HepG2 (cell line): ENCODE data around the gene ITIH3. TPM values are rescaled to one million over a fixed set of nuclear protein-coding genes. Genes with fewer than 3 reads are reported as not detected.

Experiments used
- ATAC-seq: fragments of 200-7000 bp; cut with Tn5 transposase; 3 replicates; pipeline ENCODE4 v1.9.1; 2020; ENCODE audit warnings: mild to moderate bottlenecking, moderate library complexity
- BruUV-seq: library from RNA; stranded (reverse); fragments of 400-500 nt; replicated peaks from 2 replicates; lab custom pipeline; 2021; lab: Mats Ljungman, UMichigan
- CTCF ChIA-PET: fragments of 300-600 bp; formaldehyde crosslinking; extraction: SDS; loops from one replicate; lab custom pipeline; 2021; ENCODE audit warnings: low total read pairs, inconsistent platforms, low intra/inter-chr PET ratio; lab: Yijun Ruan, JAX
- POLR2A ChIA-PET: fragments of 350-600 bp; sonication (Branson Sonifier 250); formaldehyde crosslinking; loops from one replicate; lab custom pipeline; 2020; ENCODE audit warnings: antibody characterized with exemption, inconsistent platforms; lab: Yijun Ruan, JAX
- DNase-seq: peaks from one replicate; pipeline ENCODE4 v3.0.0-alpha.2; 2015; ENCODE audit warnings: low spot score
- FAIRE-seq: peaks from 3 replicates; lab custom pipeline; 2011; peaks lifted over from hg19 to GRCh38; lab: Jason Lieb, UNC
- H2AFZ ChIP-seq: one replicate; pipeline ENCODE4 v1.6.1; 2011; ENCODE audit warnings: low read length, inconsistent platforms
- H3K27ac ChIP-seq: fragments of 300-600 bp; 3 replicates; pipeline ENCODE4 v1.8.0; 2011; ENCODE audit warnings: mixed run types, mild to moderate bottlenecking, mixed read lengths, low read length, inconsistent platforms; ENCODE audit not compliant: insufficient read depth; ENCODE audit errors: extremely low read length
- H3K27me3 ChIP-seq, 2 experiments: fragments of 200-600 bp in 1 of 2; 2 replicates in 1 of 2; 3 replicates in 1 of 2; pipeline versions ENCODE4 v1.6.0 to v1.8.0; 2011; ENCODE audit warnings: low read length in 2 of 2, mild to moderate bottlenecking in 2 of 2, moderate library complexity in 2 of 2, inconsistent platforms in 1 of 2; ENCODE audit not compliant: insufficient read depth in 2 of 2, control insufficient read depth in 1 of 2
- H3K36me3 ChIP-seq, 2 experiments: fragments of 200-600 bp in 1 of 2; replicated peaks in 1 of 2; 2 replicates in 1 of 2; 3 replicates in 1 of 2; pipeline versions ENCODE4 v1.5.1 to v1.8.0; 2011; ENCODE audit warnings: low read length in 2 of 2, inconsistent platforms in 1 of 2; ENCODE audit not compliant: insufficient read depth in 2 of 2, control insufficient read depth in 1 of 2
- H3K4me1 ChIP-seq: 2 replicates; pipeline ENCODE4 v1.5.1; 2012; ENCODE audit warnings: low read length, inconsistent platforms; ENCODE audit not compliant: insufficient read depth
- H3K4me2 ChIP-seq: 2 replicates; pipeline ENCODE4 v1.6.0; 2011; ENCODE audit warnings: low read depth, low read length, inconsistent platforms
- H3K4me3 ChIP-seq, 3 experiments: fragments of 200-600 bp in 1 of 3; sonication (generic), shearing (Covaris generic) in 1 of 3; replicated peaks in 1 of 3; 2 replicates each; pipeline ENCODE4 v1.5.1; 2011 to 2016; ENCODE audit warnings: low read length in 3 of 3, inconsistent platforms in 2 of 3, low read depth in 2 of 3, mild to moderate bottlenecking in 2 of 3, control low read depth in 1 of 3, mixed read lengths in 1 of 3; ENCODE audit not compliant: insufficient read depth in 1 of 3
- H3K79me2 ChIP-seq: one replicate; pipeline ENCODE4 v1.6.1; 2011; ENCODE audit warnings: low read length, inconsistent platforms; ENCODE audit not compliant: insufficient read depth
- H3K9ac ChIP-seq: 2 replicates; pipeline ENCODE4 v1.6.0; 2011; ENCODE audit warnings: mild to moderate bottlenecking, low read depth, low read length, inconsistent platforms; ENCODE audit not compliant: insufficient read depth
- H3K9me3 ChIP-seq: 2 replicates; pipeline ENCODE4 v1.5.1; 2012; ENCODE audit warnings: mild to moderate bottlenecking, low read length
- H4K20me1 ChIP-seq: 2 replicates; pipeline ENCODE4 v1.6.0; 2011; ENCODE audit warnings: inconsistent platforms, mild to moderate bottlenecking, low read length, moderate library complexity; ENCODE audit not compliant: insufficient read depth
- ADNP ChIP-seq: sonication (generic); formaldehyde crosslinking; IDR thresholded peaks from 2 replicates; pipeline ENCODE4 v1.4.0; 2020; ENCODE audit warnings: missing genetic modification reagents
- ARHGAP35 ChIP-seq: sonication (generic); formaldehyde crosslinking; IDR thresholded peaks from 2 replicates; pipeline ENCODE4 v1.9.0; 2022; ENCODE audit warnings: mild to moderate bottlenecking, inconsistent platforms, moderate library complexity, missing genetic modification reagents, borderline replicate concordance
- HMG20A ChIP-seq: IDR thresholded peaks from 2 replicates; pipeline ENCODE4 v1.6.1; 2016; ENCODE audit warnings: borderline replicate concordance
- HNRNPUL1 ChIP-seq: fragments of 200-400 bp; formaldehyde crosslinking; IDR thresholded peaks from 2 replicates; pipeline ENCODE4 v1.6.1; 2017; ENCODE audit warnings: low read depth, mild to moderate bottlenecking, low read length, moderate library complexity
- LRRFIP1 ChIP-seq: sonication (generic); formaldehyde crosslinking; conservative IDR thresholded peaks from 2 replicates; pipeline ENCODE4 v1.4.0; 2020; ENCODE audit warnings: missing genetic modification reagents
- MBD4 ChIP-seq: IDR thresholded peaks from 2 replicates; pipeline ENCODE4 v1.6.1; 2012; ENCODE audit warnings: low read length, inconsistent platforms, borderline replicate concordance
- PAF1 ChIP-seq: IDR thresholded peaks from 2 replicates; pipeline ENCODE4 v1.6.1; 2016; ENCODE audit warnings: missing genetic modification reagents, missing compliant biosample characterization
- RARG ChIP-seq: sonication (generic); formaldehyde crosslinking; IDR thresholded peaks from 2 replicates; pipeline ENCODE4 v1.4.0; 2020; ENCODE audit warnings: low read depth, mild to moderate bottlenecking, missing genetic modification reagents
- RNF219 ChIP-seq: sonication (generic); formaldehyde crosslinking; IDR thresholded peaks from 2 replicates; pipeline ENCODE4 v1.5.0; 2020; ENCODE audit warnings: mild to moderate bottlenecking, missing genetic modification reagents
- ZBTB38 ChIP-seq: sonication (generic); formaldehyde crosslinking; IDR thresholded peaks from 2 replicates; pipeline ENCODE4 v1.5.1; 2020; ENCODE audit warnings: mild to moderate bottlenecking, missing genetic modification reagents
- ZC3H13 ChIP-seq: sonication (generic); formaldehyde crosslinking; IDR thresholded peaks from 2 replicates; pipeline ENCODE4 v1.8.1; 2023; ENCODE audit warnings: mild to moderate bottlenecking, missing genetic modification reagents, moderate library complexity
- ZFY ChIP-seq: sonication (generic); formaldehyde crosslinking; IDR thresholded peaks from 2 replicates; pipeline ENCODE4 v1.4.0; 2020; ENCODE audit warnings: missing genetic modification reagents
- ZNF574 ChIP-seq: sonication (generic); formaldehyde crosslinking; IDR thresholded peaks from 2 replicates; pipeline ENCODE4 v1.4.0; 2020; ENCODE audit warnings: missing genetic modification reagents
- ZNF737 ChIP-seq: sonication (generic); formaldehyde crosslinking; IDR thresholded peaks from 2 replicates; pipeline ENCODE4 v1.5.0; 2020; ENCODE audit warnings: missing genetic modification reagents, mild to moderate bottlenecking, borderline replicate concordance
- ZNF75D ChIP-seq: sonication (generic); formaldehyde crosslinking; IDR thresholded peaks from 2 replicates; pipeline ENCODE4 v1.8.1; 2023; ENCODE audit warnings: missing genetic modification reagents, mild to moderate bottlenecking, borderline replicate concordance
- WGBS: methylation state at CpG from one replicate; pipeline ENCODE4 v1.1.6; 2017; ENCODE audit warnings: low lambda C conversion rate; 5-methylcytosine and 5-hydroxymethylcytosine counted together
- in situ Hi-C: cut with HindIII; loops from 2 replicates; pipeline ENCODE4 v1.10.0; 2017; ENCODE audit warnings: low pct_unique_long_range_greater_than_20kb; ENCODE audit not compliant: extremely low pct_ligation_motif_present
- intact Hi-C: fragments of 100-400 bp; cut with micrococcal nuclease; formaldehyde crosslinking; loops from one replicate; pipeline ENCODE4 v1.10.0; 2022; ENCODE audit not compliant: unreplicated experiment
- polyA plus RNA-seq, 8 experiments: library from polyadenylated mRNA; depleted of rRNA in 3 of 8; stranded (reverse) in 7 of 8; unstranded in 1 of 8; fragments of >200 nt; fragmentation: Illumina TruSeq in 4 of 8; extraction: Trizol in 4 of 8; gene quantifications; 2 replicates each; pipeline versions ENCODE4 v1.2.1 to v1.2.3, GENCODE V29; 2011 to 2016; ENCODE audit warnings: low read depth in 4 of 8, missing spikeins in 1 of 8, mixed read lengths in 1 of 8; ENCODE audit not compliant: insufficient read depth in 1 of 8
- total RNA-seq, 5 experiments: library from RNA; depleted of rRNA; stranded (reverse); fragments of >200 nt; fragmentation: Illumina TruSeq; extraction: Trizol; gene quantifications; 2 replicates each; pipeline ENCODE4 v1.2.3, GENCODE V29; 2016; ENCODE audit warnings: low read depth in 1 of 5
- TF ChIP-seq, protein P1 (sequence below): sonication (generic); formaldehyde crosslinking; IDR thresholded peaks from 2 replicates; pipeline ENCODE4 v1.4.0; 2020; ENCODE audit warnings: missing genetic modification reagents

ITIH3 gene
- total and polyA plus RNA-seq, 2 of the 13 experiments (the other 11 are each of a cell fraction or from before 2014, with no cell fraction given) = 105 to 632 TPM

- ATAC-seq (no peak), FAIRE-seq (no peak), DNase-seq (no peak)
- H2AFZ ChIP-seq = no peak overlapping the region
- ChIA-PET CTCF (no interaction called here), POLR2A (interaction anchor here (1.2 kb wide), 1 partner anchor 10 kb away, joined by 3 read pairs; no protein-coding TSS in a partner anchor)
- H3K27ac ChIP-seq = no peak overlapping the region
- no TSS peak for BruUV-seq
- H4K20me1 ChIP-seq = no peaks in the 10 kb centered on the region
- no peaks in the 10 kb centered on the region for H3K79me2 ChIP-seq
- WGBS = 96% methylated on average over 5 of the region's 5 CpGs
- H3K4me1 ChIP-seq = peaks cover 23% of the 10 kb centered on the region; the same call in 1 of the 2 replicates
- no peak overlapping the region for H3K4me3 ChIP-seq
- H3K27me3 ChIP-seq = no peaks in the 10 kb centered on the region
- in situ Hi-C loops (no loop called here), intact Hi-C loops (no loop called here)
- no peaks in the 10 kb centered on the region for H3K9me3 ChIP-seq
- no peak overlapping the region for H3K4me2 ChIP-seq
- peaks cover 29 to 71% of the 10 kb centered on the region in 2 experiments for H3K36me3 ChIP-seq
- no peak overlapping the region for H3K9ac ChIP-seq
- TF ChIP-seq ARHGAP35 (CRISPR knock-in tag) (no peak), ZNF737 (CRISPR knock-in tag) (no peak), ZFY (CRISPR knock-in tag) (no peak), ADNP (CRISPR knock-in tag) (no peak), ZBTB38 (CRISPR knock-in tag) (no peak), RNF219 (CRISPR knock-in tag) (no peak), ZNF75D (CRISPR knock-in tag) (no peak), ZC3H13 (CRISPR knock-in tag) (no peak), HMG20A (no peak), MBD4 (no peak), ZNF574 (CRISPR knock-in tag) (no peak), HNRNPUL1 (no peak), RARG (no peak), PAF1 (CRISPR knock-in tag) (no peak), LRRFIP1 (no peak)
- TF ChIP-seq, protein P1, sequence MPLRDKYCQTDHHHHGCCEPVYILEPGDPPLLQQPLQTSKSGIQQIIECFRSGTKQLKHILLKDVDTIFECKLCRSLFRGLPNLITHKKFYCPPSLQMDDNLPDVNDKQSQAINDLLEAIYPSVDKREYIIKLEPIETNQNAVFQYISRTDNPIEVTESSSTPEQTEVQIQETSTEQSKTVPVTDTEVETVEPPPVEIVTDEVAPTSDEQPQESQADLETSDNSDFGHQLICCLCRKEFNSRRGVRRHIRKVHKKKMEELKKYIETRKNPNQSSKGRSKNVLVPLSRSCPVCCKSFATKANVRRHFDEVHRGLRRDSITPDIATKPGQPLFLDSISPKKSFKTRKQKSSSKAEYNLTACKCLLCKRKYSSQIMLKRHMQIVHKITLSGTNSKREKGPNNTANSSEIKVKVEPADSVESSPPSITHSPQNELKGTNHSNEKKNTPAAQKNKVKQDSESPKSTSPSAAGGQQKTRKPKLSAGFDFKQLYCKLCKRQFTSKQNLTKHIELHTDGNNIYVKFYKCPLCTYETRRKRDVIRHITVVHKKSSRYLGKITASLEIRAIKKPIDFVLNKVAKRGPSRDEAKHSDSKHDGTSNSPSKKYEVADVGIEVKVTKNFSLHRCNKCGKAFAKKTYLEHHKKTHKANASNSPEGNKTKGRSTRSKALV (CRISPR knock-in tag) = no peak
Observed at GRCh38 chr3:52801839-52802238, 7.2 kb downstream of the ITIH3 start.
